GM21526 (cell line): Measurements from ENCODE around the gene BEAN1.

Source experiments
- ATAC-seq: cut with Tn5 transposase; IDR thresholded peaks from one replicate; pipeline ENCODE4 v1.9.1; 2021; ENCODE audit warnings: moderate library complexity; ENCODE audit not compliant: unreplicated experiment, low FRiP score

BEAN1 gene

DNA sequence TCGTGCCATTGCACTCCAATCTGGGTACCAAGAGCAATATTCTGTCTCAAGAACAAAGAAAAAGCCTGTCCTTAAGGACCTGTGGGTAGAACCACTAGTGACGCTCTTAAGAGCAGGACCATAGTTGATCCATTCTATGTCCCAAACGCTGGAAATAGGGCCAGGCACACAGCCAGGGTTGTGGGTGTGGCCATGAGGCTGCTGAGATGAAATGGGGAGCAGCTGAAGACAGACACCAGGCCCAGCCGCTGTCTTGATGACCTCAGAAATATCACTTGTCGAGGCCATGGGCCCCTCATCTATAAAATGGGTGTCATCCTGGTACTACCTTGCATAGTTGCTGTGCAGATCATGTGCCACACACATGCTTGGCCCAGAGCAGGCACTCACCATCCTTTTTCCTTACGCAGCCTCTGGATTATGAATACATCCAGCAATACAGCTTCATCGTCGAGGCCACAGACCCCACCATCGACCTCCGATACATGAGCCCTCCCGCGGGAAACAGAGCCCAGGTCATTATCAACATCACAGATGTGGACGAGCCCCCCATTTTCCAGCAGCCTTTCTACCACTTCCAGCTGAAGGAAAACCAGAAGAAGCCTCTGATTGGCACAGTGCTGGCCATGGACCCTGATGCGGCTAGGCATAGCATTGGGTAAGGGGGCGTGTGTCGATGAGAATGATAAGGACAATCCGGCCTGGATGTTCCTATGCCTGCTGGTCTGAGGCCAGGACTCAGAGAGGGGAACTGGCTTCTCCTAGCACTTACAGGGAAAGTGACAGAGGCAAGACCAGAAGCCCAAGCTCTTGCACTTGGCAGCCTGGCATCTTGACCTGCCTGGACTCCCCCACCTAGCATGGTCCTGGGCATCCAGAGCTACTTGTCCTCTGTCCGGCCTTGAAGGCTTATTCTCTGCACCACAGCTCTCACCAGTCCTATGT is 35.1 kb upstream of the BEAN1 start:
- no peak for ATAC-seq

- ATAC-seq, result no peak
Measured at GRCh38 chr16:66395806-66396555, 31.1 kb upstream of the BEAN1 start.

- no peak for ATAC-seq
Measured at GRCh38 chr16:66397736-66398433, 29.2 kb upstream of the BEAN1 start.

DNA sequence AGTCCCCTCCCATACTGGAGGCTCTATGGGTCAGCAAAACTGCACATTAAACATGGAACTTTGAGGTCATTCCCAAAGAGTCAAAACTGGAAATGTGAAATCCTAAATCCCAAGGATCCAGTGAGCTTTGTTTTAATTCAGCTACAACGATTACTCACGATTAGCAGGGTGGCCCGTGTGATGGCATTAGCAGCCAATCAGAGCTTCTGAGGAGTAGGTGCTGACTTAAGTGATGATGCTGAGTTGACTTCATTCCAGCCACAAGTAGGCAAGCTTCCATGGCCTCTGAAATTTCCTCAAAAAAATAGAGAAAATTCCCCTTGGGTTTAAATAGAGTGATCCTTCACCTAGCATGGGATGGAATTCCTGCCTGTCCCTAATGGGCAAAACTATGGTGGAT is 28.1 kb upstream of the BEAN1 start:
- ATAC-seq, result no peak

- no peak for ATAC-seq
Measured at GRCh38 chr16:66399930-66400329, 27.2 kb upstream of the BEAN1 start.

DNA sequence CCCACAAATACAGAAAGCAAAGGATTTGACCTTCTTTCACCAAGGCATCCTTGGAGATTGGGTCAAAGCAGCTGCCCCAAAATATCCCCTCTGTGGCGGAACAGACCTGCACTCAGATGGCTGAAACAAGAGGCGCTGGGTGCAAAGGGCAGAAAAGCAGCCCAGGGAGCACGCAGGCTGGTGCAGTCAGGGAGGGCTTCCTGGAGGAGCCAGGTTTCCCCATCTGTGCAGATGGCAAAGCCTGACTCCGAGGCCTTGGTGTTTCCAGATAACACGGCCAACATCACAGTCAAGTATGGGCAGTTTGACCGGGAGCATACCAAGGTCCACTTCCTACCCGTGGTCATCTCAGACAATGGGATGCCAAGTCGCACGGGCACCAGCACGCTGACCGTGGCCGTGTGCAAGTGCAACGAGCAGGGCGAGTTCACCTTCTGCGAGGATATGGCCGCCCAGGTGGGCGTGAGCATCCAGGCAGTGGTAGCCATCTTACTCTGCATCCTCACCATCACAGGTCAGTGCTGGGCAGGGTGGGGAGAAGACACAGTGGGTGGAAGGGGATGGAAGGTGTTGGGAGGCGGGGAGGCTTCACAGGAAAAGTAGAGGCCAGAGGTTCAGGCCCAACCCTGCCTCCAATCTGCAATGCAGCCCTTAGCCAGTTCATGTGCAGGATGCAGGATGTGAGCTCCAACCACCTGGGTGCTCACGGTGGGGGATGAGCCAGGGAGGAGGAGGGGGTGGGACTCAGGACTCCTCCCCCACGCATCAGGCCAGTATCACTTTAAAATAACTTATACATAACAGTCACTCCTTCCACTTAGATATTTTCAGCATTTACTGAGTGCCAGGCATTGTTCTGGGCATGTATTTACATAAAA is 26.4 kb upstream of the BEAN1 start:
- ATAC-seq, result no peak

DNA sequence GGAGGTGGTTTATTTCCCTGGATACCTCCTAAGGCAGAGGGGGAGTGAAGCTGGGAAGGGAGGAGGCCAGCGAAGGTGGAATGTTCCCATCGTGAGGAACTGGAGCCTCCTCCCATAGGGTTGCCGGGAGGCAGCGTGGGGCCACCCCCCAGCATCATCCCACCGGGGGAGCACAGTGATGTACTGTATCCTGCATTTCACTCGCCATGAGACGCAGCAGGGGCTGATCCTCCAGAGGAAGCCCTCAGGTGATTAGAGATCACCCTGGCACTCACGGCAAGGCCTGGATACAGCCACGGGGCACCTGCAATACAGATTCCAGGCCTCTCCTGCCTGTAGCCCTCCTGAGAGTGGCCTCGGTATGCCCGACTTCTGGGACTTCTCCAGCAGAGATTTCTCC is 25.5 kb upstream of the BEAN1 start:
- no peak for ATAC-seq

DNA sequence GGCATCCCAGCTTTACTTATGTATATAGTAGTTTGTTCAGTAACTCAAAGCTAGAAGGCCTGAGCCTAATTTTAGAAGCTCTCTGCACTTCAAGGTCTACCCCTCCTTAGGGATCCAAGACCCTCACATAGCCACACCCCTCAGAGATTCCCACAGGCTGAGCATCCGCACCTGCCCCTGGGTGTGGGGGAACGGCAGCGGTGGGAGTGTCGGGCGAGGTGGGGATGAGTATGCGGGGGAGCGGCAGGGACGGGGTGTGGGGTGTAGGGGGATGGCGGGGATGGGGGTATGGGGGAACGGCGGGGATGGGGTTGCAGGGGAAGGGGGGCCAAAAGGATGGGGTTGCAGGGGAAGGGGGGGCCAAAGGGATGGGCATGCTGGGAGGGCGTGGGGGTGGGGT is 24.9 kb upstream of the BEAN1 start:
- ATAC-seq, result no peak

GRCh38 chr16:66402591-66403230 is 24.4 kb upstream of the BEAN1 start:
- ATAC-seq, result no peak

DNA sequence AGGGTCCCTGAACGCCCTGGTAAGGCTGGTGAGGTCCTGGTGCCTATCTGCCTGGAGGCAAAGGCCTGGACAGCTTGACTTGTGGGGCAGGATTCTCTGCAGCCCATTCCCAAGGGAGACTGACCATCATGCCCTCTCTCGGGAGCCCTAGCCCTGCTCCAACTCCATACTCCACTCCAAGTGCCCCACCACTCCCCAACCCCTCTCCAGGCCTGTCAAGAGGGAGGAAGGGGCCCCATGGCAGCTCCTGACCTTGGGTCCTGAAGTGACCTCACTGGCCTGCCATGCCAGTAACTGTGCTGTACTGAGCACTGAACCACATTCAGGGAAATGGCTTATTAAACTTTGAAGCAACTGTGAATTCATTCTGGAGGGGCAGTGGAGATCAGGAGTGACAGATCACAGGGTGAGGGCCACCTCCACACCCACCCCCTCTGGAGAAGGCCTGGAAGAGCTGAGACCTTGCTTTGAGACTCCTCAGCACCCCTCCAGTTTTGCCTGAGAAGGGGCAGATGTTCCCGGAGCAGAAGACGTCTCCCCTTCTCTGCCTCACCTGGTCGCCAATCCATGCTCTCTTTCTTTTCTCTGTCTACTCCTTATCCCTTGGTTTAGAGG is 23.5 kb upstream of the BEAN1 start:
- no peak for ATAC-seq

- ATAC-seq, result no peak
Measured at GRCh38 chr16:66405057-66405783, 21.9 kb upstream of the BEAN1 start.

- peak; percentile 82 for ATAC-seq
Measured at GRCh38 chr16:66406534-66407221, 20.4 kb upstream of the BEAN1 start.

DNA sequence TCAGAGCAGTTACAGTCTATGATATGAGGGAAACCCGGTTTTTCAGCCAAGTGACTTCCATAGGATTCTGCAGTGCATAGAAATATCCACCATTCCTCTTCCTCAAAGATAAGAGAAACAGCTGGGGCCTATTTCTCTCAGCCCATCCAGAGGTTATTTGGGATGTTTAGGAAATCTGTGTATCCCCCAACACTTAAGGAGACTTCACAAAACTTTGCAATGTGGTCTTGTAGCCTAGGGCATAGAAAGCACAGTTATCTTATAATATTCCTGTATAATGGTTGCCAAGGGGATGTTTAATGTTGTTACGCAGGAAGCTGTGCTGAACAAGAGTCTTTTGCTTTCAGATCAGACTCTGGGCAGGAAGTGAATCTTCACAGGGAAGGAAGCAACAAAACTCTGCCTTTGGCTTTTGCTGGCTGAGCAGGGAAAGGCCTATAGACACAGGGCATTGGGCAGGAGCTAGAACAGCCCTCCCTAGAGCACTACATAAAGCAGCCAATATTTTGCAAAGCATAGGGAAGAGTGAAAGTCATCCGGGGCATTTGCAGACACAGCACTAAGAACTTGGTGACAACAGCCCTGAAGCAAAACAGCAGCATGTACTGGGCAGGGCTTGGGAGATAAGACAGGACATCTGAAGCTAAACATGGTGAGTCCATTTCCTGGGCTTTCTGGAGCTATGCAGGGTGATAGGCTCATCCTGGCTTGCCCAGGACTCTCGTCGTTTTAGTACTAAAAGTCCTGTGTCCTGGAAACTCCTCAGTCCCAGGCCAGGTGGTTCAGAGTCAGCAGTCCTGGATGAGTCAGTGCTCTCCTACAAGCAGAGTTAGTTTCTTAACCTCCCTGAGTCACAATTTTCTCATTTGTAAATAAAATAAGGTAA is 18.7 kb upstream of the BEAN1 start:
- no peak for ATAC-seq

- ATAC-seq, result no peak
Measured at GRCh38 chr16:66409156-66409555, 17.9 kb upstream of the BEAN1 start.

DNA sequence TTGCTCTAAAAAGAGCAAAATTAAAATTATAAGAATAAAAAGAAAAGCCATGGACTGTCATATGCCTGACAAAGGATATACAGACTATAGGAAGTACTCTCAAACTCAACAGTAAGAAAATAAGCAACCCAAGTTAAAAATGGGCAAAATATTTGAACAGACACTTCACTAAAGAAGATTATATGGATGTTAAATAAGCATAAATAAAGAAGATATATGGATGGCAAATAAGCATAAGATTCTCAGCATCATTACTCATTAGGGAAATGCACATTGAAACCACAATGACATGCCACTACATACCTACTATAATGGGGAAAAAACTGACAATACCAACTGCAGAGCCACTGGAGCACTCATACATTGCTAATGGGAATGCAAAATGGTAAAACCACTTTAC is 14.9 kb upstream of the BEAN1 start:
- no peak for ATAC-seq

DNA sequence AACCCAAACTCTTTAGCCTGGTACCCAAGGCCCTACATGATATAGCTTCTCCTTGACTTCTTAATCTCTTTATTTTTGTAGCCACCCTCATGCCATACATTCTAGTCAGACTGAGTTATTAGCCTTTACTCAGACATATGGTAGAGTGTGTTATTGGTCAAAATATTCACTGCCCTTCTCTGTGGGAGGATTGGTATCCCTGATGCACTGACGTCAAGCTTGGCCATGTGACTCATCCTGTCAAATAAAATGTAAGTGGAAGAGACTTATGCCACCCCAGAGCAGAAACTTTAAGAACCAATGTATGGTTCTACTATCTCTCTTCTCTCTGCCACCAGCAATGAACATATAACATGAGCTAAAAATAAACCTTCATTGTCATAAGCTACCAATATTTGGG is 12.2 kb upstream of the BEAN1 start:
- no peak for ATAC-seq

- ATAC-seq, result no peak
Measured at GRCh38 chr16:66416136-66416535, 11.0 kb upstream of the BEAN1 start.
